Neural cell (in vitro differentiated cells): ENCODE data around the gene ZNF618. TPM values are rescaled to one million over a fixed set of nuclear protein-coding genes. Genes with fewer than 3 reads are reported as not detected.

ENCODE experiments used
- H2AFZ ChIP-seq: fragments of 200-600, 300-800 bp; sonication (generic), shearing (Covaris generic); 2 replicates; pipeline ENCODE4 v1.6.0; 2014; ENCODE audit warnings: low read depth, mild to moderate bottlenecking, antibody characterized with exemption, low read length, moderate library complexity
- H3F3A ChIP-seq: fragments of 200-600 bp; shearing (Covaris generic); 2 replicates; pipeline ENCODE4 v1.6.1; 2016; ENCODE audit warnings: mild to moderate bottlenecking, moderate library complexity, mixed read lengths, antibody characterized with exemption, low read length; ENCODE audit not compliant: insufficient read depth, poor library complexity, severe bottlenecking
- H3K27ac ChIP-seq: fragments of 200-600, 300-800 bp; sonication (generic), shearing (Covaris generic); 2 replicates; pipeline ENCODE4 v1.5.1; 2014; ENCODE audit warnings: mild to moderate bottlenecking, low read length, moderate library complexity
- H3K27me3 ChIP-seq: fragments of 300-800, 200-600 bp; sonication (generic), shearing (Covaris generic); 2 replicates; pipeline ENCODE4 v1.6.0; 2014; ENCODE audit warnings: mild to moderate bottlenecking, low read depth, low read length, moderate library complexity; ENCODE audit not compliant: insufficient read depth
- H3K36me3 ChIP-seq: fragments of 300-800, 200-600 bp; sonication (generic), shearing (Covaris generic); 2 replicates; pipeline ENCODE4 v1.5.1; 2014; ENCODE audit warnings: mild to moderate bottlenecking, antibody characterized with exemption, low read length, moderate library complexity; ENCODE audit not compliant: insufficient read depth
- H3K4me2 ChIP-seq: fragments of 300-800, 200-600 bp; sonication (generic), shearing (Covaris generic); 2 replicates; pipeline ENCODE4 v1.6.0; 2014; ENCODE audit warnings: mild to moderate bottlenecking, low read length
- H3K4me3 ChIP-seq: fragments of 300-800, 200-600 bp; sonication (generic), shearing (Covaris generic); 2 replicates; pipeline ENCODE4 v1.5.1; 2014; ENCODE audit warnings: mild to moderate bottlenecking, low read length, moderate library complexity
- H3K79me2 ChIP-seq: fragments of 200-600 bp; shearing (Covaris generic); replicated peaks from 2 replicates; pipeline ENCODE4 v1.6.0; 2014; ENCODE audit warnings: mild to moderate bottlenecking, low read length, moderate library complexity; ENCODE audit not compliant: insufficient read depth
- H3K9ac ChIP-seq: fragments of 300-800, 200-600 bp; sonication (generic), shearing (Covaris generic); 2 replicates; pipeline ENCODE4 v1.6.1; 2016; ENCODE audit warnings: mild to moderate bottlenecking, low read length, mixed read lengths
- H3K9me2 ChIP-seq: fragments of 200-600 bp; shearing (Covaris generic); 2 replicates; pipeline ENCODE4 v1.6.1; 2016; ENCODE audit warnings: mild to moderate bottlenecking, low read length, mixed read lengths; ENCODE audit not compliant: insufficient read depth
- H3K9me3 ChIP-seq: fragments of 200-600, 300-800 bp; sonication (generic), shearing (Covaris generic); 2 replicates; pipeline ENCODE4 v1.6.1; 2016; ENCODE audit warnings: mild to moderate bottlenecking, mixed run types, low read length, moderate library complexity, mixed read lengths
- H4K20me1 ChIP-seq: fragments of 200-600 bp; shearing (Covaris generic); 2 replicates; pipeline ENCODE4 v1.6.1; 2016; ENCODE audit warnings: mild to moderate bottlenecking, mixed run types; ENCODE audit not compliant: insufficient read depth
- CTCF ChIP-seq: fragments of 450-650 bp; IDR thresholded peaks from 2 replicates; pipeline ENCODE4 v1.5.1; 2014; ENCODE audit warnings: antibody characterized with exemption, mild to moderate bottlenecking, moderate library complexity; ENCODE audit not compliant: poor library complexity, severe bottlenecking
- EP300 ChIP-seq: fragments of 450-650 bp; conservative IDR thresholded peaks from 2 replicates; pipeline ENCODE4 v1.6.1; 2014; ENCODE audit warnings: antibody characterized with exemption, mild to moderate bottlenecking, moderate library complexity; ENCODE audit not compliant: poor library complexity, severe bottlenecking
- EZH2 ChIP-seq: fragments of 200-600, 300-800 bp; shearing (Covaris generic), sonication (generic); IDR thresholded peaks from 2 replicates; pipeline ENCODE4 v1.6.1; 2014; ENCODE audit warnings: antibody characterized with exemption, low read length, borderline replicate concordance, mild to moderate bottlenecking; ENCODE audit not compliant: insufficient read depth, poor library complexity, severe bottlenecking
- MXI1 ChIP-seq: fragments of 450-650 bp; conservative IDR thresholded peaks from 2 replicates; pipeline ENCODE4 v1.6.1; 2014; ENCODE audit warnings: antibody characterized with exemption, mild to moderate bottlenecking; ENCODE audit not compliant: poor library complexity, severe bottlenecking
- POLR2AphosphoS5 ChIP-seq: IDR thresholded peaks from 2 replicates; pipeline ENCODE4 v1.6.1; 2012
- RAD21 ChIP-seq: fragments of 450-650 bp; conservative IDR thresholded peaks from 2 replicates; pipeline ENCODE4 v1.6.1; 2014; ENCODE audit warnings: antibody characterized with exemption, mild to moderate bottlenecking, moderate library complexity
- REST ChIP-seq: IDR thresholded peaks from 2 replicates; pipeline ENCODE4 v1.6.1; 2012; ENCODE audit warnings: borderline replicate concordance
- SMC3 ChIP-seq: fragments of 450-650 bp; conservative IDR thresholded peaks from 2 replicates; pipeline ENCODE4 v1.6.1; 2014; ENCODE audit warnings: antibody characterized with exemption, mild to moderate bottlenecking, moderate library complexity; ENCODE audit not compliant: poor library complexity
- TAF1 ChIP-seq: IDR thresholded peaks from 2 replicates; pipeline ENCODE4 v1.6.1; 2012; ENCODE audit warnings: low read depth
- polyA plus RNA-seq: library from polyadenylated mRNA; depleted of rRNA; stranded (reverse); fragments of >200 nt; gene quantifications from 2 replicates; pipeline ENCODE4 v1.2.3, GENCODE V29; 2014

Gene ZNF618
- polyA plus RNA-seq, 1 donor from 2014 or later = 7.1 TPM

GRCh38 chr9:114002271-114002985, 126.3 kb downstream of the ZNF618 start:
- Histone ChIP-seq H3K9ac (no peak overlapping the region), H3K79me2 (no peaks in the 10 kb centered on the region), H3K27ac (no peak overlapping the region), H2AFZ (no peak overlapping the region), H3K9me3 (no peaks in the 10 kb centered on the region), H4K20me1 (no peaks in the 10 kb centered on the region), H3K4me3 (no peak overlapping the region), H3K4me2 (no peak overlapping the region), H3K27me3 (no peaks in the 10 kb centered on the region), H3F3A (no peaks in the 10 kb centered on the region), H3K36me3 (peaks cover 10% of the 10 kb centered on the region), H3K9me2 (no peaks in the 10 kb centered on the region)
- TF ChIP-seq RAD21 (no peak), SMC3 (no peak), REST (no peak), MXI1 (no peak), TAF1 (no peak), EZH2 (no peak), EP300 (no peak), CTCF (no peak), POLR2AphosphoS5 (no peak)

- Histone ChIP-seq H4K20me1 (no peaks in the 10 kb centered on the region), H3K9me3 (no peaks in the 10 kb centered on the region), H3K4me3 (no peak overlapping the region), H3K9me2 (no peaks in the 10 kb centered on the region), H3F3A (no peaks in the 10 kb centered on the region), H3K9ac (no peak overlapping the region), H2AFZ (no peak overlapping the region), H3K79me2 (no peaks in the 10 kb centered on the region), H3K27ac (no peak overlapping the region), H3K4me2 (no peak overlapping the region), H3K27me3 (no peaks in the 10 kb centered on the region), H3K36me3 (peaks cover 10% of the 10 kb centered on the region)
- TF ChIP-seq CTCF (no peak), POLR2AphosphoS5 (no peak), EP300 (no peak), SMC3 (no peak), MXI1 (no peak), TAF1 (no peak), RAD21 (no peak), REST (no peak), EZH2 (no peak)
Observed at GRCh38 chr9:114002986-114003350, 126.9 kb downstream of the ZNF618 start.
